Activated CD8-positive, alpha-beta T cell treated with anti-CD3 and anti-CD28 coated beads for 36 hours (primary cell): ENCODE data around the gene EPS15. TPM values are rescaled to one million over a fixed set of nuclear protein-coding genes. Genes with fewer than 3 reads are reported as not detected.
"Not testable (repeated sequence)": the region's sequence is repeated elsewhere in the genome, so short reads cannot be mapped to it uniquely, and the experiment has no call there.

Source experiments
- ATAC-seq: fragments of 200-7000 bp; cut with Tn5 transposase; one replicate; pipeline ENCODE4 v1.10.0; 2021; ENCODE audit warnings: mild to moderate bottlenecking, moderate library complexity
- CTCF ChIA-PET: fragments of 350-600 bp; sonication (Branson Sonifier 250); formaldehyde crosslinking; loops from one replicate; lab custom pipeline; 2021; ENCODE audit warnings: antibody characterized with exemption; lab: Charles Lee
- POLR2A ChIA-PET: fragments of 350-600 bp; sonication (Branson Sonifier 250); formaldehyde crosslinking; loops from one replicate; lab custom pipeline; 2021; ENCODE audit warnings: antibody characterized with exemption; lab: Charles Lee
- DNase-seq: peaks from one replicate; pipeline ENCODE4 v3.0.0-alpha.2; 2020
- H3K27ac Mint-ChIP-seq: one replicate; pipeline ENCODE4 v1.8.0; 2021; ENCODE audit warnings: mild to moderate bottlenecking, mixed read lengths
- H3K27me3 Mint-ChIP-seq: one replicate; pipeline ENCODE4 v1.8.0; 2021; ENCODE audit warnings: mixed read lengths
- H3K36me3 Mint-ChIP-seq: one replicate; pipeline ENCODE4 v1.8.0; 2021; ENCODE audit warnings: low read depth, mixed read lengths
- H3K4me1 Mint-ChIP-seq: one replicate; pipeline ENCODE4 v1.8.0; 2021; ENCODE audit warnings: low read depth, mixed read lengths
- H3K4me3 Mint-ChIP-seq: one replicate; pipeline ENCODE4 v1.8.0; 2021; ENCODE audit warnings: mild to moderate bottlenecking, moderate library complexity, mixed read lengths
- H3K9me3 Mint-ChIP-seq: one replicate; pipeline ENCODE4 v1.8.0; 2021; ENCODE audit warnings: mixed read lengths
- CTCF ChIP-seq: fragments of 200-600 bp; IDR thresholded peaks from one replicate; pipeline ENCODE4 v1.8.0; 2022; ENCODE audit warnings: antibody characterized with exemption, mild to moderate bottlenecking
- intact Hi-C: fragments of 100-400 bp; cut with micrococcal nuclease; formaldehyde crosslinking; loops from one replicate; pipeline ENCODE4 v1.10.0; 2022
- total RNA-seq, 2 experiments: library from RNA; stranded (reverse); gene quantifications; one replicate each; pipeline ENCODE4 v1.2.3, GENCODE V29; 2021

EPS15 gene
- total RNA-seq, 2 experiments from 2014 or later: 56.6 to 63.6 TPM

- no peaks in the 10 kb centered on the region for H3K4me1 Mint-ChIP-seq
- CTCF ChIA-PET: no interaction called here
- no peak overlapping the region for H3K27ac Mint-ChIP-seq
- H3K9me3 Mint-ChIP-seq: no peaks in the 10 kb centered on the region
- DNase-seq (no peak), ATAC-seq (no peak)
- intact Hi-C loops: no loop called here
- H3K4me3 Mint-ChIP-seq: no peak overlapping the region
- no peak for TF ChIP-seq CTCF
- POLR2A ChIA-PET: no interaction called here
- H3K36me3 Mint-ChIP-seq: peaks cover 51% of the 10 kb centered on the region
- H3K27me3 Mint-ChIP-seq: no peaks in the 10 kb centered on the region
These were observed 126.8 kb downstream of the EPS15 start for GRCh38 chr1:51392241-51392640.

GRCh38 chr1:51390641-51391040, 128.4 kb downstream of the EPS15 start:
- H3K4me1 Mint-ChIP-seq, H3K9me3 Mint-ChIP-seq, intact Hi-C loops: not testable (repeated sequence)

GRCh38 chr1:51387288-51387687, 131.8 kb downstream of the EPS15 start:
- H3K4me1 Mint-ChIP-seq, intact Hi-C loops, H3K27ac Mint-ChIP-seq, H3K4me3 Mint-ChIP-seq, H3K9me3 Mint-ChIP-seq, DNase-seq, POLR2A ChIA-PET, CTCF ChIA-PET, H3K27me3 Mint-ChIP-seq, ATAC-seq: not testable (repeated sequence)
- H3K36me3 Mint-ChIP-seq: peaks cover 58% of the 10 kb centered on the region

More at GRCh38 chr1:51390641-51391040, 128.4 kb downstream of the EPS15 start:
- POLR2A ChIA-PET, H3K4me3 Mint-ChIP-seq, ATAC-seq, H3K27me3 Mint-ChIP-seq, DNase-seq, H3K27ac Mint-ChIP-seq, CTCF ChIA-PET: not testable (repeated sequence)
- H3K36me3 Mint-ChIP-seq: peaks cover 52% of the 10 kb centered on the region

DNA sequence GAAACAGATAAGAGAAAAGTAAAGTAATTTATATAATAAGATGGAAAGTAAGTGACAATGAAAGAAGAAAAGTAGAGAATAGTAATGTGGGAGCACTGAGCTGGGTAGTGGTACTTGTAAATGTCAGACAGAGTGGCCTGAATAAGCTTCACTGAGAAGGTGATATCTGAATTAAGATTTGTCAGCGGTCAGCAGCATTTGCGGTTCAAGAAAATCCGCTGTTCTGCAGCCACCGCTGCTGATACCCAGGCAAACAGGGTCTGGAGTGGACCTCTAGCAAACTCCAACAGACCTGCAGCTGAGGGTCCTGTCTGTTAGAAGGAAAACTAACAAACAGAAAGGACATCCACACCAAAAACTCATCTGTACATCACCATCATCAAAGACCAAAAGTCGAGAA, 132.8 kb downstream of the EPS15 start:
- intact Hi-C loops, H3K27me3 Mint-ChIP-seq, H3K4me1 Mint-ChIP-seq, CTCF ChIA-PET, H3K27ac Mint-ChIP-seq, H3K4me3 Mint-ChIP-seq, H3K9me3 Mint-ChIP-seq, DNase-seq, POLR2A ChIA-PET, ATAC-seq: not testable (repeated sequence)
- peaks cover 51% of the 10 kb centered on the region for H3K36me3 Mint-ChIP-seq

GRCh38 chr1:51385776-51386175, 133.3 kb downstream of the EPS15 start:
- intact Hi-C loops: no loop called here
- ATAC-seq (no peak), DNase-seq (no peak)
- ChIA-PET CTCF (no interaction called here), POLR2A (no interaction called here)
- H3K27ac Mint-ChIP-seq: no peak overlapping the region
- H3K4me3 Mint-ChIP-seq: no peak overlapping the region
- H3K4me1 Mint-ChIP-seq: peaks cover 4% of the 10 kb centered on the region
- H3K36me3 Mint-ChIP-seq: peaks cover 54% of the 10 kb centered on the region
- no peak for TF ChIP-seq CTCF
- H3K9me3 Mint-ChIP-seq: peaks cover 9% of the 10 kb centered on the region
- no peaks in the 10 kb centered on the region for H3K27me3 Mint-ChIP-seq

DNA sequence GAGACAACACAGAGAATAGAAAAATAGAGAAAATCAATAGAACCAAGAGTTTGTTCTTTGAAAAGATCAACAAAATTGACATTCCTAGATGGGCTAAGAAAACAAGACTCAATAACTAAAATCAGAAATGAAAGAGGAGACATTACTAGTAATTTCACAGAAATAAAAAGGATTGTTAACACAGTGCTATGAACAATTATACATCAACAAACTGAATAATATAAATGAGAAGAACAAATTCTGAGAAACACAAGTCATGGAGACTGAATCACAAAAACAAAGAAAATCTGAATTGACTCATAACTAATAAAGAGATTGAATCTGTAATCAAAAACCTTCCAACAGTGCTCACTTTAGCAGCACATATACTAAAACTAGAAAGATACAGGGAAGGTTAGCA, 137.1 kb downstream of the EPS15 start:
- Mint-ChIP-seq H3K4me3 (no peak overlapping the region), H3K4me1 (peaks cover 4% of the 10 kb centered on the region), H3K27me3 (no peaks in the 10 kb centered on the region), H3K27ac (no peak overlapping the region), H3K36me3 (peaks cover 67% of the 10 kb centered on the region), H3K9me3 (peaks cover 9% of the 10 kb centered on the region)
- ATAC-seq: no peak
- TF ChIP-seq CTCF: no peak
- no peak for DNase-seq
- CTCF ChIA-PET: no interaction called here
- POLR2A ChIA-PET: no interaction called here
- intact Hi-C loops: no loop called here
